MG63 (cell line): ENCODE data around the gene TM2D1. TPM values are rescaled to one million over a fixed set of nuclear protein-coding genes. Genes with fewer than 3 reads are reported as not detected.

Source experiments
- DNase-seq: peaks from one replicate; pipeline ENCODE4 v3.0.0-alpha.2; 2020
- H3K27me3 ChIP-seq: fragments of 250-450 bp; sonication (Bioruptor Pico); 2 replicates; pipeline ENCODE4 v1.5.1; 2020; ENCODE audit warnings: mild to moderate bottlenecking, moderate library complexity
- H3K36me3 ChIP-seq: fragments of 250-450 bp; sonication (Bioruptor Pico); 2 replicates; pipeline ENCODE4 v1.5.1; 2020; ENCODE audit warnings: mild to moderate bottlenecking, moderate library complexity
- H3K4me3 ChIP-seq: fragments of 250-450 bp; sonication (Bioruptor Pico); 2 replicates; pipeline ENCODE4 v1.5.1; 2020; ENCODE audit warnings: mild to moderate bottlenecking, moderate library complexity
- H3K9me3 ChIP-seq: fragments of 250-450 bp; sonication (Bioruptor Pico); 2 replicates; pipeline ENCODE4 v1.5.1; 2020; ENCODE audit warnings: mild to moderate bottlenecking, moderate library complexity
- total RNA-seq: library from RNA; depleted of rRNA; stranded (reverse); fragments of >200 nt; shearing (Covaris generic); gene quantifications from 2 replicates; pipeline ENCODE4 v1.2.3, GENCODE V29; 2014; ENCODE audit warnings: low replicate concordance; rRNA removed

TM2D1 gene
- total RNA-seq: 16.5 and 37.7 TPM in 2 replicates

- H3K9me3 ChIP-seq: no peaks in the 10 kb centered on the region
- no peaks in the 10 kb centered on the region for H3K27me3 ChIP-seq
Observed at GRCh38 chr1:61724813-61725694, at the start of gene TM2D1. TM2D1 (minus strand) TSS chr1:61725141; CDS start chr1:61725120, 21 bp downstream.

DNA sequence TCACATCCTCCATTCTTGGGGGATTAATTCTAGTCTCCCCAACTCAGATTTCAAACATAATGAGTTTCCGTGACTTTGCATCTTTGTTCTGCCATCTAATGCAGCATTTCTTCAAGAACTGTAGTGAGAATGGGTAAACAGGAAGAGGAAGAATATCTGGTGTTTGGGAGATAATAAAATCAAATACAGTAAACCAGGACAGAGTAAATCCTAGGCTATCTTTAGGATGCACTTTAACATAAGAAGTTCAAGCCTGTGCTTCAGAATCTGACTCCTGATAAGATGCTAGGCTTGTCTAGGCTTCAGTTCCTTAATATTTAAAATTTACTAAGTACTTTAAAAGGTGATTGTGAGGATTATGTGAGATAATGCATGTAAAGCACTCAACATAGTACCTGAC is 45.2 kb upstream of the TM2D1 start:
- no peak for DNase-seq

More at GRCh38 chr1:61724813-61725694, at the start of gene TM2D1:
- Histone ChIP-seq H3K36me3 (peaks cover 6% of the 10 kb centered on the region), H3K4me3 (peak within 1 kb of the TSS; percentile 99)
- DNase-seq: peak; percentile 88

GRCh38 chr1:61757950-61758349 is 33.0 kb upstream of the TM2D1 start:
- Histone ChIP-seq H3K36me3 (no peaks in the 10 kb centered on the region), H3K9me3 (no peaks in the 10 kb centered on the region), H3K27me3 (no peaks in the 10 kb centered on the region), H3K4me3 (no peak overlapping the region)
- no peak for DNase-seq

More for the DNA sequence above, 45.2 kb upstream of the TM2D1 start:
- no peaks in the 10 kb centered on the region for H3K9me3 ChIP-seq
- H3K36me3 ChIP-seq: no peaks in the 10 kb centered on the region
- no peaks in the 10 kb centered on the region for H3K27me3 ChIP-seq
- H3K4me3 ChIP-seq: no peak overlapping the region

GRCh38 chr1:61756773-61757172 is 31.8 kb upstream of the TM2D1 start:
- H3K36me3 ChIP-seq: no peaks in the 10 kb centered on the region
- no peak for DNase-seq
- H3K4me3 ChIP-seq: no peak overlapping the region
- no peaks in the 10 kb centered on the region for H3K27me3 ChIP-seq
- no peaks in the 10 kb centered on the region for H3K9me3 ChIP-seq

DNA sequence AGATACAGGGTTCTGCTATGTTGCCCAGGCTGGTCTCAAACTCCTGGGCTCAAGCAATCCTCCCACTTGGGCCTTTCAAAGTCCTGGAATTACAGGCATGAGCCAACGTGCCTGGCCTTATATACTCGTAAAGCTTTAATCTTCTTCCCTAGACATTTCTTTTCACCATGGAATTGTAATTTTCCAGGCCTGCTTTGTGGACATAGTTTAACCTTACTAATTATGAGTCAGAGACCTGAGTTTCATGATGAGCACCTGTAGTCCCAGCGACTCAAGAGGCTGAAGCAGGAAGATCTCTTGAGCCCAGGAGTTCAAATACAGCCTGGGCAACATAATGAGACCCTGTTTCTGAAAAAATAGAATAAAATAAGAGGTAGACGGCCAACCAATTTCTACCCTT is 29.6 kb upstream of the TM2D1 start:
- no peaks in the 10 kb centered on the region for H3K36me3 ChIP-seq
- no peaks in the 10 kb centered on the region for H3K27me3 ChIP-seq
- DNase-seq: no peak
- no peaks in the 10 kb centered on the region for H3K9me3 ChIP-seq
- H3K4me3 ChIP-seq: no peak overlapping the region

- no peak overlapping the region for H3K4me3 ChIP-seq
- DNase-seq: no peak
- H3K27me3 ChIP-seq: no peaks in the 10 kb centered on the region
- no peaks in the 10 kb centered on the region for H3K36me3 ChIP-seq
- H3K9me3 ChIP-seq: no peaks in the 10 kb centered on the region
Observed at GRCh38 chr1:61753998-61754508, 29.1 kb upstream of the TM2D1 start.

- no peaks in the 10 kb centered on the region for H3K27me3 ChIP-seq
- H3K36me3 ChIP-seq: no peaks in the 10 kb centered on the region
- H3K4me3 ChIP-seq: no peak overlapping the region
- no peaks in the 10 kb centered on the region for H3K9me3 ChIP-seq
- DNase-seq: no peak
Observed at GRCh38 chr1:61752921-61753389, 28.0 kb upstream of the TM2D1 start.

- DNase-seq: no peak
- H3K27me3 ChIP-seq: no peaks in the 10 kb centered on the region
- H3K36me3 ChIP-seq: no peaks in the 10 kb centered on the region
- H3K9me3 ChIP-seq: no peaks in the 10 kb centered on the region
- H3K4me3 ChIP-seq: no peak overlapping the region
Observed at GRCh38 chr1:61749574-61749973, 24.6 kb upstream of the TM2D1 start.

GRCh38 chr1:61748566-61748965 is 23.6 kb upstream of the TM2D1 start:
- no peak for DNase-seq
- Histone ChIP-seq H3K9me3 (no peaks in the 10 kb centered on the region), H3K27me3 (no peaks in the 10 kb centered on the region), H3K4me3 (no peak overlapping the region), H3K36me3 (no peaks in the 10 kb centered on the region)

GRCh38 chr1:61746813-61747212 is 21.9 kb upstream of the TM2D1 start:
- no peak for DNase-seq
- Histone ChIP-seq H3K27me3 (no peaks in the 10 kb centered on the region), H3K4me3 (no peak overlapping the region), H3K9me3 (no peaks in the 10 kb centered on the region), H3K36me3 (no peaks in the 10 kb centered on the region)

GRCh38 chr1:61743716-61744580 is 19.0 kb upstream of the TM2D1 start:
- Histone ChIP-seq H3K36me3 (no peaks in the 10 kb centered on the region), H3K4me3 (no peak overlapping the region; the same call in 1 of the 2 replicates), H3K9me3 (no peaks in the 10 kb centered on the region), H3K27me3 (no peaks in the 10 kb centered on the region)
- no peak for DNase-seq

GRCh38 chr1:61743431-61743705 is 18.4 kb upstream of the TM2D1 start:
- Histone ChIP-seq H3K4me3 (peak overlapping the region; percentile 59), H3K27me3 (no peaks in the 10 kb centered on the region), H3K9me3 (no peaks in the 10 kb centered on the region), H3K36me3 (no peaks in the 10 kb centered on the region)
- no peak for DNase-seq

DNA sequence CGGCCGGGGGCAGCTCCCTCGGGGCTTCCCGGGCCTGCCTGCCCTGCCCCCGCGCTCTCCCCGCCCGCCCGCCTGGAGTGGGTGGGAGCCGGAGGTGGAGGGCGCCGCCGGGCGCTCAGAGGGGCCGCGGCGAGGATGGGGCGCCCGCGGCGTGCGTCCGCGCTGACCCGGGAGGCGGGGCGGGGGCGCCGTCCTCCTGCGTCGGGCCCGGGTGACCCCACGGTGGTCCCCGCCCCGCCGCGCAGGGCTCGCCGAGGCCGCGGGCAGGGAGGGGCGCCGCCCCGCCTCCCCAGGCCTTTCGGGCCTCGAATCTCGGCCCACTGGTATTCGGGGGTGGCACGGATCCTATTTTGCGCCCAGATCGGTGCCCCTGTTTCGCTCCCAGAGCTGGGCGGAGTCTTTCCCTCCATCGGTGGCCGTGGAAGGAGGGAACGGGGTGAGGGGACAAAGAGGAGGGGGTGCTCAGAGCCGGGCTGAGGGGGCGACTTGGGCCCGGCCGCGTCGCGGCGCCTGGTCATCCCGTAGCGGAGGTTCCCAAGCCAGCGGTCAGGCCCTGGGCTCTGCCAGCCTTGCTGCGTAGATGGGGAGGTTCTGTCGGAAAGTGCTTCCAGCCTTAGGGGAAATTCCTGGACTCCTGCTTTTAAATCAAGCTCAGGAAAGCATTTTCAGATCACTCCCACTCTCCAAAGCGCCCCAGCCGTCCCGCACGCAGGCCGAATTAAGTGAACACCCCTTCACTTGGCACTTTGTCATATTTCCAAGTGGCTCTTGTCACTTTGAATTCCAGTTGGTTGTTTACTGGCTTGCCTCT is 17.9 kb upstream of the TM2D1 start:
- H3K4me3 ChIP-seq: peak overlapping the region; percentile 59
- peak; percentile 61 for DNase-seq
- no peaks in the 10 kb centered on the region for H3K27me3 ChIP-seq
- no peaks in the 10 kb centered on the region for H3K36me3 ChIP-seq
- no peaks in the 10 kb centered on the region for H3K9me3 ChIP-seq

DNA sequence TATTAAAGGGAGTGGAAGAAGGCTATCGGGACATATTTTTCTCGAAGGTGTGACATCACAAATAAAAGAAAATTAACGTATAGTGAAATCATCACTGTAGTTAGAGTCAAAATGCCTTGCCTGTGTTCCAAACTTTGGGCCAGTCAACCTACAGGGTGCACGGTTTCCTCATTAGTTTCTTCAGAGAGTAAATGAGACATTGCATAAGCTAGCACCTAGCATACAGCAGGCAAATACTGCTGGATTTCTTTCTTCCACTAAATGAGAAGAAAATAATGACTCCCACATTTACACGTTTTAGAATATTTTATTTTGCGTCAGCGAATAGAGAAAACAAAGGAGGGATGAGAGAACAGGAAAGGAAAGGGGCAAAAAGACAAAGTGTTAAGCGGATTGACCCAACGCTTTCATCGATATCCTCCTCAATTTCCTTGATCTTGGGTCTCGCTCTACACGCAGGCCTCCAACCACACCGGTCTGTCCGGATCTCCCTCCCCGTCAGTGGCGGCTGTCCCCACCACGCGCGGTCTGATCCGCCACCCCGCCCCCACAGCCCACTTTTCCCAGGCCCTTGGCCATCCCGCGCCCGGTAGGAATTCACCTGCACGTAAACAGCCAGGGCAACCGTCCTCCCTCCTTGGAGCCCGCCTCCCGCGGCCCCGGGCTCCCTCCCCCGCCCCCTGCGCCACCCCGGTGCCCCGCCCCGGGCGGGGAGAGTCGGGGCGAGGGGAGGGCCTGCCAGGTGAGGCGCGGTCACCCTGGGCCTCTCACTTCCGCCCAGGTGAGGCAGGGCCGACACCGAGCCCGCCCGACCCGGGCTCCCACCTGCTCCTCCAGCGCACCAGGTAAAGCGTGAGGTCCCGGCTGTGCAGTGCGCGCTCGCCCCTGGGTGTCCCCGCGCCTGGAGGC is 17.0 kb upstream of the TM2D1 start, which contains the start of gene PATJ:
PATJ (plus strand) TSS at position 770 of the 909 bp plus-strand sequence. CDS start 20,413 bp downstream, outside the sequence.
- H3K27me3 ChIP-seq: no peaks in the 10 kb centered on the region
- DNase-seq: peak; percentile 38

More for the DNA sequence above, 17.0 kb upstream of the TM2D1 start, which contains the start of gene PATJ:
- Histone ChIP-seq H3K9me3 (no peaks in the 10 kb centered on the region), H3K4me3 (peak within 1 kb of the TSS; percentile 59), H3K36me3 (no peaks in the 10 kb centered on the region)
